GM12874 (cell line): ENCODE results near the gene ALPG.

ENCODE experiments used
- TF ChIP-seq, protein P1 (sequence below): IDR thresholded peaks from 2 replicates; pipeline ENCODE4 v1.5.1; 2011; ENCODE audit warnings: low read depth, mild to moderate bottlenecking, control low read depth, low read length, moderate library complexity; ENCODE audit not compliant: insufficient read depth

Gene ALPG

DNA sequence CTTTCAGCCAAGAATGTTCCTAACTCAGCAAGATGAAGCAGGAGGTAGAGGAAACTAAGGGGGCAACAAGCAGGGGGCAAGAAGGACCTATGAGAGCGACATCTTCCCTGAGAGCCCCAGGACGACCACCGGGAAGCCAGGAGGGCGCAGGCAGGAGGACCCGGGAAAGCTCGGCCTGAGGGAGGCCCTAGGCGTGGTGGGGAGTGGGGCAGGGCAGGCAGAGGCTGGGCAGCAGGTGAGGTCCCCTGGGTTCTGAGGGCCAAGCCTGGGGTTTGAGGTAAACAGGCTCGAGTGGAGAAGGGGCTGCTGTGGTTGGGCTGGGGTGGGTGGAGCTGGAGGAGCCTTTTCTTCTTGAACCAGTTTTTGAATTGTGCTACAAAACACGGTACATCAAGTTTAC, 48.0 kb downstream of the ALPG start:
- TF ChIP-seq, protein P1, sequence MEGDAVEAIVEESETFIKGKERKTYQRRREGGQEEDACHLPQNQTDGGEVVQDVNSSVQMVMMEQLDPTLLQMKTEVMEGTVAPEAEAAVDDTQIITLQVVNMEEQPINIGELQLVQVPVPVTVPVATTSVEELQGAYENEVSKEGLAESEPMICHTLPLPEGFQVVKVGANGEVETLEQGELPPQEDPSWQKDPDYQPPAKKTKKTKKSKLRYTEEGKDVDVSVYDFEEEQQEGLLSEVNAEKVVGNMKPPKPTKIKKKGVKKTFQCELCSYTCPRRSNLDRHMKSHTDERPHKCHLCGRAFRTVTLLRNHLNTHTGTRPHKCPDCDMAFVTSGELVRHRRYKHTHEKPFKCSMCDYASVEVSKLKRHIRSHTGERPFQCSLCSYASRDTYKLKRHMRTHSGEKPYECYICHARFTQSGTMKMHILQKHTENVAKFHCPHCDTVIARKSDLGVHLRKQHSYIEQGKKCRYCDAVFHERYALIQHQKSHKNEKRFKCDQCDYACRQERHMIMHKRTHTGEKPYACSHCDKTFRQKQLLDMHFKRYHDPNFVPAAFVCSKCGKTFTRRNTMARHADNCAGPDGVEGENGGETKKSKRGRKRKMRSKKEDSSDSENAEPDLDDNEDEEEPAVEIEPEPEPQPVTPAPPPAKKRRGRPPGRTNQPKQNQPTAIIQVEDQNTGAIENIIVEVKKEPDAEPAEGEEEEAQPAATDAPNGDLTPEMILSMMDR = no peak

DNA sequence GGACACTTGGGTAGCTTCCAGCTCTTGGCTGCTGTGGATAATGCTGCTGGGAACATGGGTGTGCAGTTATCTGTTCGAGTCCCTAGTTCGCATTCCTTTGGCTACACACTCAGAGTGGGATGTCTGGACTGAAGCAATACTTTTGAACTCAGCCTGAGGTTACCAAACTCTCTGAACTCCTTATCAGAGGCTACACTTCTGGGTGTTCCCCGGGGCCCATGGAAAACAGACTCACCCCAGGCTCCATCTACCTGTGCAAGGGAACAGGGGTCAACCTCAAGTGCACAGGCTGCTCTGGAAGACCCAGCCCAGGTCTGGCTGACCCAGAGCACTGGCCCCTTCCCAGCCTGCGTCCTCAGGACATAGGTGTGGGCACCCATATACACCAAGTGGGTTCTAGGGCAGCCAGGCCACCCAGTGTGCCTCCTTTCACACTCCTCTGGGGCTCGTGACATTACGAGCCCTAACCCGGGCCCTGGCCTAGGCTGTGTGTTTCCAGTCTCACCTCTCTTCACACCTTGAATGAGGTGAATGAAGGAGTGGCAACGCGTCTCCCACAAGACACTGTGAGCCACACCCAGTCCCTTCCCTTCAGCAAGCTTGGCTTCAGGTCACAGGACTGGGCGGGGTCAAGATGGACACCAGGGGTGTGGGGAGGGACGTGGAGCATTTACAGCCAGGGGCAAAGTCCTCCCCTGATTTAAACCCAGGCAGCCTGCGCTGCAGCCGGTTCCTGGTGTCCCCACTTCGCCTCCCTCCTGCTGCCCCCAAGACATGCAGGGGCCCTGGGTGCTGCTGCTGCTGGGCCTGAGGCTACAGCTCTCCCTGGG, 49.0 kb downstream of the ALPG start, which contains the start of gene ALPI:
ALPI (plus strand) TSS at position 728 of the 830 bp plus-strand sequence; CDS start at position 775, 47 bp downstream.
- TF ChIP-seq, protein P1 = no peak

DNA sequence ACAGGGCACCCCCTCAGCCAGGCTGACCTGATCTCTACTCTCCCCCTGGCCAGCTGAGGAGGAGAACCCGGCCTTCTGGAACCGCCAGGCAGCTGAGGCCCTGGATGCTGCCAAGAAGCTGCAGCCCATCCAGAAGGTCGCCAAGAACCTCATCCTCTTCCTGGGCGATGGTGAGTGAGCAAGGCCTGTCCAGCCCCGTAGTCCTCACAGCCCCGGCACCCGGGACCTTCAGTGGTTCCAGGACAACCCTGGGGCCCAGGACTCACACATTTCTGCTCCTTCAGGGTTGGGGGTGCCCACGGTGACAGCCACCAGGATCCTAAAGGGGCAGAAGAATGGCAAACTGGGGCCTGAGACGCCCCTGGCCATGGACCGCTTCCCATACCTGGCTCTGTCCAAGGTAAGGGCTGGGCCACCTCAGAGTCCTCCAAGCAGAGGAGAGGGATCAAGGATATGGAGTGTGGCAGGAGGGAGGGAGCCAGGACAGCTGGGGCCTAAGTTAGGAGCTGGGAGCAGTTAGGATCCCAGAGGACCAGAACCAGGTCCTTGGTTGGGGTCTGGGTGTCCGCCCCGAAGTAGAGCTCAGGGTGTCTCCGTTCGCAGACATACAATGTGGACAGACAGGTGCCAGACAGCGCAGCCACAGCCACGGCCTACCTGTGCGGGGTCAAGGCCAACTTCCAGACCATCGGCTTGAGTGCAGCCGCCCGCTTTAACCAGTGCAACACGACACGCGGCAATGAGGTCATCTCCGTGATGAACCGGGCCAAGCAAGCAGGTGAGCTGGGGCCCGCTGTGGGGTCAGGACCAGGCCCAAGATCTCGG, 49.9 kb downstream of the ALPG start:
- TF ChIP-seq, protein P1 = no peak

DNA sequence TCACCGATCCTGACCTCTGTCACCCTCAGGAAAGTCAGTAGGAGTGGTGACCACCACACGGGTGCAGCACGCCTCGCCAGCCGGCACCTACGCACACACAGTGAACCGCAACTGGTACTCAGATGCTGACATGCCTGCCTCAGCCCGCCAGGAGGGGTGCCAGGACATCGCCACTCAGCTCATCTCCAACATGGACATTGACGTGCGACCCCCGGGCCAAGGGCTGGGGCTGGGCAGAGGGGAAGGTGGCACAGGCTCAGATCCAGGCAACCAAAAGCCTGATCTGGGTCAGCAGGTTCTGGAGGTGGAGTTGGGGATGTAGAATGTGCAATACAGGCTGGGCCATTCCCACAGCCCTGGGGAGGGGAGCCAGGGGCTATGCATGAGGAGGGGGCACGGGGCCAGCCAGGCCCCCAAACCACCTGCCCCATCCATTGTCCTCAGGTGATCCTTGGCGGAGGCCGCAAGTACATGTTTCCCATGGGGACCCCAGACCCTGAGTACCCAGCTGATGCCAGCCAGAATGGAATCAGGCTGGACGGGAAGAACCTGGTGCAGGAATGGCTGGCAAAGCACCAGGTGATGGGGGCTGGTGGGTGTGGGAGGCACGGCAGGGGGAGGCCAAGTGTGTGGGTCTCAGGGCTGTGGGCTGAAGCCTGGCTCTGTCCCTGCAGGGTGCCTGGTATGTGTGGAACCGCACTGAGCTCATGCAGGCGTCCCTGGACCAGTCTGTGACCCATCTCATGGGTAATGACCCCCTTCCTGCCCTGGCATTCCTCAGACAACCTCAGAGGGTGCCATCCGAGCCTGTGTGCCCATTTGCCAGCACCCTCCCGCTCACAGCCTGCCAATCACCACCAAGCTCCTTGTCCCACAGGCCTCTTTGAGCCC, 50.7 kb downstream of the ALPG start:
- TF ChIP-seq, protein P1 = no peak

DNA sequence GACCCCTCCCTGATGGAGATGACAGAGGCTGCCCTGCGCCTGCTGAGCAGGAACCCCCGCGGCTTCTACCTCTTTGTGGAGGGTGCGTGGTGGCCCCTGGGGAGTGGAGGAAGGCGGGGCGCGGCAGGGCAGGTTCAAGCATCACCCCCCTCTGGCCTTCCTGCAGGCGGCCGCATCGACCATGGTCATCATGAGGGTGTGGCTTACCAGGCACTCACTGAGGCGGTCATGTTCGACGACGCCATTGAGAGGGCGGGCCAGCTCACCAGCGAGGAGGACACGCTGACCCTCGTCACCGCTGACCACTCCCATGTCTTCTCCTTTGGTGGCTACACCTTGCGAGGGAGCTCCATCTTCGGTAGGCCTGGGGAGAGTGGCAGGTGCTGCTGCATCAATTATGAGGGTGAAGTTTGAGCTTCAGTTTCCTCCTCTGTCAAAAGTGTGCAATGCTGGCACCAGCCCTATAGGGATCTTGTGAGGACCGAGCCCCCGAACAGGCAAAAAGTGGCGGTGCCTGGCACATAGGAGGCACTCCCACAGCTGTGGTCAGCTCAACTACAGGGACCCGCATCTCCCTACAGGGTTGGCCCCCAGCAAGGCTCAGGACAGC, 51.5 kb downstream of the ALPG start:
- TF ChIP-seq, protein P1 = no peak

DNA sequence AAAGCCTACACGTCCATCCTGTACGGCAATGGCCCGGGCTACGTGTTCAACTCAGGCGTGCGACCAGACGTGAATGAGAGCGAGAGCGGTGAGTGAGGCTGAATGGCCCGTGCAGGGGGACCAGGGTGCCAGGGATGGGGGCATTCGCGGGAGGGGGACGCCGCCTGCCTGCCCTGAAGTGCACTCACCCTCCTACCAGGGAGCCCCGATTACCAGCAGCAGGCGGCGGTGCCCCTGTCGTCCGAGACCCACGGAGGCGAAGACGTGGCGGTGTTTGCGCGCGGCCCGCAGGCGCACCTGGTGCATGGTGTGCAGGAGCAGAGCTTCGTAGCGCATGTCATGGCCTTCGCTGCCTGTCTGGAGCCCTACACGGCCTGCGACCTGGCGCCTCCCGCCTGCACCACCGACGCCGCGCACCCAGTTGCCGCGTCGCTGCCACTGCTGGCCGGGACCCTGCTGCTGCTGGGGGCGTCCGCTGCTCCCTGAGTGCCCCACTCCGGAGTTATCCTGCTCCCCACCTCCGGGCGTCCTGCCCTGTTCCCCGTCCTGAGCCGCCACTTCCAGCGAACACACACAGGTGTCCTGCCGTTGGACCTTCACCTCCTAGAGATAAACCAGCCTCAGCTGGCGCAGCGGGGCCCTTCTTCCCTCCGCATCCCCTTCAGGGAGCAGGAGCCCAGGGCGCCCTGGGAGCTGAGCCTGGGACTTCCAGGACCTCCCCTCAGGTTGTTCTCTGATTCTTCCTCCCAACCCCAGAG, 52.2 kb downstream of the ALPG start:
- TF ChIP-seq, protein P1 = no peak
